OCI-M2 (cell line): ENCODE measurements around the gene TRA2B.
A peak's percentile ranks its signal among the peaks of the same experiment; 100 is the strongest.

Source experiments
- DNase-seq: peaks from one replicate; lab custom pipeline; 2025; ENCODE audit not compliant: unreplicated experiment; lab: John Stamatoyannopoulos, UW

The TRA2B gene

DNA sequence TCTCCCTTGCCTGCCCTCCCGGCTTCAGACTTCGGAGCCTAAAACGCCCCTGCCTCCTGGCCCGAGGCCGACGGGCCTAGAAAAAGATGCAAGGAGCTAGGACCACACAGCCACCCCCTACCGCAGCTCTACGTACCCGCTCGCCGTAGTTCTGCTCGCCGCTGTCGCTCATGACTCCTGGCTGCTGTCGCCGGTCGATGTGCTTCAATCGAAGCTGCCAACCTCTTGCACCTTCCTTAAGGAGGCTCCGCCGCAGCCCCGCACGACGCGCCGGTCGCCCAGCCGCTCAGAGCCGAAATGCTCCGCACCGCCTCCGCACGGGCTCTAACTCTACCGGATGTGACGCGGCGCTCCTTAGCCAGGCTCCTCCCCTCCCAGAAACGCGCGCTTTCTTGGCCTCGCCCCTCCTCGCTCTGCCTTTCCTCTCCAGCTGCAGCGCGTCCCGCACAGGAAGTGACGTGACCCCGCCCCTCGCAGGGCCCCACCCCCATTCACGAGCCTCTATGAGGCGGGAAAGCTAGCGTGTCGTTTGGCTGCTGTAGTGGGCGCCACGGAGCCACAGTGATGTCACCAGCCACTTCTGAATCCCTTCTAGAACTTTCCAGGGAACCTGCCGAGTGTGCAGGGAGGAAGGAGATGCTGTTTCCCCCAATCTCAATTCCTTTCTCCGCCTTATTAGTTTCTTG lies at the start of gene TRA2B:
Gene TRA2B, minus strand, starts transcription at position 326 of the 686 bp plus-strand sequence. Its CDS starts 154 bp downstream, at position 172.
- peak; percentile 61 for DNase-seq

DNA sequence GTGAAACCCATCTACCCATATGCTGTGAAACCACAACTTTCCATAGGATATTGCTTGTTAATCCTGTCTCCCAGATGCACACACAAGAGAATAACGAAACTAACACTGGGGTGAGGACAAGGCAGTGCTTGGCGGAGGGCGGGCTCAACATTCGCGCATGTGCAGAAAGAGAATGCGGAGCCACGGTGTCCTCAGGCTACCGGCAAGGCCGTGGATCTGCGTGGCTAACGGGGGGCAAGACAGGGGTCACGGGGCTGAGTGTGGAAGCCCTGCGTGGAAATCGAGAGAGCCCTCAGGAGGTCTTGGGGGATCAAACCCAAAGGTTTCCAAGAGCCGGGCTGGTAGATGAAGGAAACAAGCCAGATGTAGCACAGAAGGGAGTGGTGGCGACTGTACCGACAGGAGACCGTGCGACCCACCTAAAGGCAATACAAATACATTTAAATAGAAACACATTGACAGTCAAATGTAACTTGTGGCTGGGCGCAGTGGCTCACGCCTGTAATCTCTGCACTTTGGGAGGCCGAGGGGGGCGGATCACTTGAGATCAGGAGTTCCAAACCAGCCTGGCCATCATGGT lies 48.5 kb upstream of the TRA2B start:
- DNase-seq, result no peak

- DNase-seq, result no peak
Measured at GRCh38 chr3:185984203-185984602, 46.4 kb upstream of the TRA2B start.

- no peak for DNase-seq
Measured at GRCh38 chr3:185983495-185984141, 45.8 kb upstream of the TRA2B start.

- DNase-seq, result no peak
Measured at GRCh38 chr3:185982632-185983031, 44.8 kb upstream of the TRA2B start.

GRCh38 chr3:185981621-185982020 lies 43.8 kb upstream of the TRA2B start:
- no peak for DNase-seq

DNA sequence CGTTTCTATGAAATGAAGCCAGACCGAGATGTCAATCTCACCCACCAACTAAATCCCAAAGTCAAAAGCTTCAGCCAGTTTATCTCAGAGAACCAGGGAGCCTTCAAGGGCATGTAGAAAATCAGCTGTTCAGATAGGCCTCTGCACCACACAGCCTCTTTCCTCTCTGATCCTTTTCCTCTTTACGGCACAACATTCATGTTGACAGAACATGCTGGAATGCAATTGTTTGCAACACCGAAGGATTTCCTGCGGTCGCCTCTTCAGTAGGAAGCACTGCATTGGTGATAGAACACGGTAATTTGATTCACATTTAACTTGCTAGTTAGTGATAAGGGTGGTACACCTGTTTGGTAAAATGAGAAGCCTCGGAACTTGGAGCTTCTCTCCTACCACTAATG lies 41.9 kb upstream of the TRA2B start:
- no peak for DNase-seq

DNA sequence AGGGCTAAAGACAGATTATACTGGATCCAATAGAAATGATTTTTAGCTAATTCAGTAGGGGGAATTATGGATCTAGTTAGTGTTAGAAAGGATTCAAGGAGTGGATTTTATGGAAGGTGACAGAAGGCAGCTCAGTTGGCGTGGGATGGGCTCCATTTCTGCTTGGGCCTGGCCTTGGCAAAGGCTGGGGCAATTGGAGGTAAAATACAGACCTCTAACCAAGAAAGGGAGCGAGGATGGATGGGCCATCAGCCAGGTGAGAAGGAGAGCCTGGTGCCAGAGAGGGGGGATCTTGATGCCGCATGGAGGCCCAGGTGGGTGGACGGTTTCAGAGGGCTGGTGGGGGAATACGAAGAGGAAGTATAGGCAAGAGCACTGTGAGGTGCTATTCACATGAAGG lies 40.7 kb upstream of the TRA2B start:
- DNase-seq, result no peak

GRCh38 chr3:185977679-185978040 lies 39.8 kb upstream of the TRA2B start:
- no peak for DNase-seq

DNA sequence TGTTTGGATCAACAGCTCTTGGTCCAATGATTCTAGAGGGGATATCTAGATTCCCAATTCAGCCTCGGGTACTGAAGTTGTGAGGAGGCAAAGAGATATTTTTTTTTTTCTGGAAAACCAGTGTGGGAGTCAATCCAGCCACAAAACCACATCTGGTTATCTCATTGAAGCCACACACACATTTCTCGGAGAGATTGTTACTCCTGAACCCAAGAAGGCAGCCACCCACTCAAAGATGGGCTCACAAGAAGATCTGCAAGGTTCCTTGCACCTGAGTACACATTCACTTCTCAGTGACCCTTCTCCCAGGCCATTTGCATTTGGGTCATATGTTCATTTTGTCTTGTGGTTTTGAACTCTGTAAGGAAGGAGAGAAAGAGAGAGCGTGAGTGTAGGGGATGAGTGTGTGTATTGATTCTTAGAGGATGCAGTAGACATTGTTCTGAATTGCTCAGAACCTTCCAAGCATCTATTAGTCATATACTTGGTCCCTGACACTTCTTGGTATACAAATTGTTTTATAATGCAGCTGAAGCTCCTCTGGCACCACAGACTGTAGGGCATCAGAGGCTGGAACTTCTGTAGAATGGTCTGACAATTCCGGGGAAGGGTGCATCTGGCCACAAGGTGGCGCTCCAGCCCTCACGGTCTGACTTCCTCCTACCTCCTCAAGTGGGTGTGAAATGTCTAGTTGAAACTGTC lies 39.3 kb upstream of the TRA2B start:
- no peak for DNase-seq

DNA sequence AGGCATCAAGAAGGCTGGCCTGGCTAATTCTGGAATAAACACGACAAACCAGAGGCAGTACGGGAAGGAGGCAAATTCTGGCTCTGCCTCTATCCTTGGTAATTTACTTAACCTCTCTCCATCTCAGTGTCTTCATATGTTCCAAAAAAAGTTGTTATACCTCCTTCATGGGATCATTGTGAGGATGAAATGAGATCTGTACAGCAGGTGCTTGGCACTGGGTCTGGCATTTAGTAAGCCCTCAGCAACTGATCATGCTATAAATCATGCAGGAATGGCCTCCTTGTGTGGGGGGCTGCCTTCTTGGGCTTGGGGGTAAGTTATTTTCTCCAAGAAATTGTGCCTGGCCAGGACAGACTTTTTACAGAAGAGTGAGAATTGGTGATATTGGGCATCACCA lies 38.3 kb upstream of the TRA2B start:
- no peak for DNase-seq

DNA sequence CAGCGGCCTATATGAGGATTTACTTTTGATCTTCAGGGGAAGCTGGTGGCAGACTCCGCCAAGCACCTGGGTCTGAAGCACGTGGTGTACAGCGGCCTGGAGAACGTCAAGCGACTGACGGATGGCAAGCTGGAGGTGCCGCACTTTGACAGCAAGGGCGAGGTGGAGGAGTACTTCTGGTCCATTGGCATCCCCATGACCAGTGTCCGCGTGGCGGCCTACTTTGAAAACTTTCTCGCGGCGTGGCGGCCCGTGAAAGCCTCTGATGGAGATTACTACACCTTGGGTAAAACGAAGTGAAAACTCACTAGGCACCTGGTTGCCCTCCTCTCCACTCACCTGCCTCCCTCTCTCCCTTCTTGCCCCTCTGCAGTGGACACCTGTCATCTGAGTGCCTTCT lies 33.8 kb upstream of the TRA2B start:
- DNase-seq, result no peak

- no peak for DNase-seq
Measured at GRCh38 chr3:185968168-185968567, 30.4 kb upstream of the TRA2B start.

- no peak for DNase-seq
Measured at GRCh38 chr3:185966655-185967054, 28.8 kb upstream of the TRA2B start.

DNA sequence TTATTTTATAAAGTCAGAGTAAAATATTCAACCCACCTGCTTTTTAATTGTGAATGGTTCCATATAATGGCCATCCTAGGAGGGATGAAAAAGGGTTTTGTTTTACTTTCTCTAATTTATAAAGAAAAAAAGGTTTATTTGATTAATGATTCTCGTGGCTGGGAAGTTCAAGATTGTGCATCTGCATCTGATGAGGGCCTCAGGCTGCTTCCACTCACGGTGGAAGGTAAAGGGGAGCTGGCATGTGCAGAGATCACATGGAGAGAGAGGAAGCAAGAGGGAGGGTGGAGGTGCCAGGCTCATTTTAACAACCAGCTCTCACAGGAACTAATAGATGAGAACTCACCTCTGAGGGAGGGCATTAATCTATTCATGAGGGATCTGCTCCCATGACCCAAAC lies 27.7 kb upstream of the TRA2B start:
- no peak for DNase-seq

DNA sequence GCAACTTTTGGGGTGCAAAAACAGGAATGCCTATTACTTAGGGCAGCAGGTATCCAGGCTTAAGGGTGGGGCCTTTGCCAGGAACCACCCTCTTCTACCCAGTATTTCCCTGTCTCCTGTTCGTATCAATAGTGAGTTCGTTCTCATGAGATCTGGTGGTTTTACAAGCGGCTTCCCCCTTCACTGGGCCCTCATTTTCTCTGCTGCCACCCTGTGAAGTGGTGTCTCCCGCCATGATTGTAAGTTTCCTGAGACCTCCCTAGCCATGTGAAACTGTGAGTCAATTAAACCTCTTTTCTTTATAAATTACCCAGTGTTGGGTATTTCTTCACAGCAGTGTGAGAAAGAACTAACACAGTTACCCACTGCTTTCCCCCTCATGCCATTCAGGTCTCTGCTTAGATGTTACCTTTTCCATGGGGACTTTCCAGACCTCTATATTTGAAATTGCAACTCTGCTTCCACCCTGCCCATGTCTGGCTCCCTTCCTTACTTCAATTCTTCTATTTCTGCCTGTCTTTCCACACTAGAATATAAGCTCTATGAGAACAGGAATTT lies 23.9 kb upstream of the TRA2B start:
- DNase-seq, result no peak

- DNase-seq, result no peak
Measured at GRCh38 chr3:185960522-185961288, 22.9 kb upstream of the TRA2B start.

DNA sequence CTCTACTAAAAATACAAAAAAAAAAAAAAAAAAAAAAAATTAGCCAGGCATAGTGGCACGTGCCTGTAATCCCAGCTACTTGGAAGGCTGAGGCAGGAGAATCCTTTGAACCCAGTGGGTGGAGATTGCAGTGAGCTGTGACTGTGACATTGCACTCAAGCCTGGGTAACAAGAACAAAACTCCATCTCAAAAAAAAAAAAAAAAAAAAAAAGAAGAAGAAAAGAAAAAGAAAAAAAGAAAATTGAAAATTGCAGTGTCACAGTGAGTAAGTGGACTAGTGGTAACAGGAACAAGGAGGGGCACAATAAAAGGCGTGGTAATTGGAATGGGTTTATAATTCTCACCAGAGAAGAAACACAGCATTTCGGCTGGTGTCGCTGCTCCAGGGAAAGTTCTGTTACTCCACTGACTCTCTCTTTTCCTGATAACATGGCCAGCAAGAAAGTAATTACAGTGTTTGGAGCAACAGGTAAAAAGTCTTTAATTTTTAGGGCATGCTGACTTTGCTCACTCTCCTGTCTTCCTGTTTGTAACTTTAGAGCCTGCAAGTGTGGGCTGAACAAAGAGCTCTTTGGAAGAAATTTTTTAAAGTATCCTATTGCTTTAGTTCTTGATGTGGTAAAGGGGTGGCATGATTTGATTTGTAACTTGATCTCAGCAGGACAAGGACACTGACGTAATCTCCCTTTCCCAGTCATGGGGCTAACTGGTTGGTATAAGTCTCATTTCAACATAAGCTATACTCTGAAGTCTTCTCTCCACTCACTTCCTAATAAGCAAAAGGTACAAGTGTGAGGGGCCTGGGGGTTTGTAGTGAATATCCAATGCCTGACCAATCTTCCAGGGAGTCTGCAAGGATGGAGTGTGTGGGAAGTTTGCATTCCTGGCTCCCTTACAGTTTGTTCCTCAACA lies 22.1 kb upstream of the TRA2B start:
- no peak for DNase-seq

- no peak for DNase-seq
Measured at GRCh38 chr3:185958626-185959025, 20.8 kb upstream of the TRA2B start.

DNA sequence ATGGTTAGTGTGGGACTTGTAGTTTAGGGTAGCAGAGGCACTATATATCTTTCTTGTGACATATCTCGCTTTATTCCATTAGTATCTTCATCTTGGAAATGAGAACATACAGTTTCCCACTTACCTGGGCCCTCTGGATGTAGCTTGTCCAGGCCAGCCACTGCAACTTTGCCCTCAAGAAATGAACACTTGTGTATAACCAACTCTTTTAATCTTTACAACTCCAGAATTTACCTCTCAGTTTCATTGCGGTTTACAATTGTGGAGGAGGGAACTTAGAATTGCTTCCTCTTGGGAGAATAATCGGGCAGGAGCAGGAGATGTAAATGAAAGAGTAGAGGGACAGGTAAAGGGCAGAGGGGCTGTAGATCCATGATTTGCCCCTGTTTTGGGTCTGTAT lies 18.4 kb upstream of the TRA2B start:
- no peak for DNase-seq
